ENCODE measurements around the gene RPRD1B.

GRCh38 chr20:38017959-38018358, 15.6 kb upstream of the RPRD1B start:
- TF ChIP-seq POLR2AphosphoS5 (IDR thresholded peaks at IDR 0.05; ENCODE audit: low read depth, low read length) (no peak), POLR2A (IDR thresholded peaks at IDR 0.05; ENCODE audit: low read depth, low read length) (no peak), TAF1 (IDR thresholded peaks at IDR 0.05; ENCODE audit: borderline replicate concordance, low read depth, low read length) (no peak)
